ENCODE data around the gene VPS9D1.

VPS9D1 gene

GRCh38 chr16:89720813-89721545 is at the start of gene VPS9D1, which contains the start of gene ZNF276:
Gene VPS9D1 (minus strand): TSS chr16:89720898. CDS start chr16:89720861, 37 bp downstream.
Gene ZNF276 (plus strand): TSS chr16:89721537. CDS start chr16:89721641, 104 bp downstream.
- FAIRE-seq (peak; percentile 20), DNase-seq (ENCODE audit: insufficient read length, low spot score) (peak; percentile 54)

GRCh38 chr16:89770367-89770766 is 49.7 kb upstream of the VPS9D1 start:
- DNase-seq (ENCODE audit: insufficient read length, low spot score) = no peak

GRCh38 chr16:89765292-89765830 is 44.7 kb upstream of the VPS9D1 start:
- DNase-seq (ENCODE audit: insufficient read length, low spot score) (no peak), FAIRE-seq (no peak)

More at GRCh38 chr16:89770367-89770766, 49.7 kb upstream of the VPS9D1 start:
- no peak for FAIRE-seq

GRCh38 chr16:89764711-89765201 is 44.1 kb upstream of the VPS9D1 start:
- FAIRE-seq = no peak
- no peak for DNase-seq (ENCODE audit: insufficient read length, low spot score)

DNA sequence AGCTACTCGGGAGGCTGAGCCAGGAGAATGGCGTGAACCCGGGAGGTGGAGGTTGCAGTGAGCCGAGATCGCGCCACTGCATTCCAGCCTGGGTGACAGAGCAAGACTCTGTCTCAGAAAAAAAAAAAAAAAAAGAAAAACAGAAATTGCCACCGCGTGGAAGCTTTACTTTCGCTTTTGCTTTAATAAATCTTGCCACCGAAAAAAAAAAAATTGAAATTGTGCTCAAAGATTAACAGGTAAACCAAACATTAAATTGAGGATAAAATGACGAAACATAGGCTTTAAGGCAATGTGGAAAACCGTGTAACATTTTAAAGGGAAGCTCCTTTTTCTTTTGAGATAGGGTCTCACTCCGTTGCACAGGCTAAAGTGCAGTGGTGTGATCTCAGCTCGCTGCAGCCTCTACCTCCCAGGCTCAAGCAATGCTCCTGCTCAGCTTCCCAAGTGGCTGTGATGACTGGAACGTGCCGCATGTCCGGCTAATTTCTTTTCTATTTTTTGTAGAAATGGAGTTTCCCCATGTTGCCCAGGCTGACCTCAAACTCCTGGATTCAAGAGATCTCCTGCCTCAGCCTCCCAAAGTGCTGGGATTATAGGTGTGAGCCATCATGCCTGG is 40.7 kb upstream of the VPS9D1 start:
- DNase-seq (ENCODE audit: insufficient read length, low spot score) (no peak), FAIRE-seq (no peak)

DNA sequence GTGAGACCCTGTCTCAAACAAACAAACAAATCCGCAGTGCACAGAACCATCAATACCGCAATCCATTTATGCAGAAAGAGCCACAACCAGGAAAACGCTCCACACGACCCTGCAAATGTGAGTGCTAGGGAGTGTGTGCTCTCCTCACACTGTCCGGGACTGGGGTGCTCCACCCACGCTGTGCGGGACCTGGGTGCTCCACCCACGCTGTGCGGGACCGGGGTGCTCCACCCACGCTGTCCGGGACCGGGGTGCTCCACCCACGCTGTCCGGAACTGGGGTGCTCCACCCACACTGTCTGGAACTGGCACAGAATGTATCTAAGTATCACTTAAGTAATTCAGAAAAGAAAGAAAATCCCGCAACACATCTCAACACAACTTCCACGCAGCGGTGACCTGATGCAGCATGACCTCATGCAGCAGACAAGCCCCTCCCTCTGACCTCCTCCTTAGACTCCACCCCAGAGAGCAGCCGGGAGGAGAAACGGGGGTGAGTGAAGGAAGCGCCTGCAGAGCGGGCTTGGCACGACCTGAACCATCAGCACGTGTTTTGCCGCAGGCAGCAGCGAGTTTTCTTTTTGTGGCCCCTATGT is 39.1 kb upstream of the VPS9D1 start:
- DNase-seq (ENCODE audit: insufficient read length, low spot score) (no peak), FAIRE-seq (no peak)

GRCh38 chr16:89749637-89750036 is 28.9 kb upstream of the VPS9D1 start:
- DNase-seq (ENCODE audit: insufficient read length, low spot score) (no peak), FAIRE-seq (no peak)

DNA sequence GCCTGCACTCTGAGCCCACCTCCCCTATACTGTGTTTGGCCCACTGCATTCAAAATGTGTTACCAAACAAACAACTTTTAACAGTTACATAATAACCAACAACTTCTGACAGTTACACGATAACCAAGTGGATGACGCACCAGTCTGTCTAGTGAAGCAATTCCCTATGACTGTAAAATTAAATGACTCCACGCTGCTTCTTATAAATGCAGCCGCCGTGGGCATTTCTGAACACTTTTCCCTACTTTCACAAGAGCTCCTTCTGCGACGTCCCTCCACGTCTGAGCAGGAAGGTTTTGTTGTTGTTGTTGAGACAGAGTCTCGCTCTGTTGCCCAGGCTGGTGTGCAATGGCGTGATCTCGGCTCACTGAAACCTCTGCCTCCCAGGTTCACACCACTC is 28.2 kb upstream of the VPS9D1 start:
- DNase-seq (ENCODE audit: insufficient read length, low spot score) (no peak), FAIRE-seq (no peak)

DNA sequence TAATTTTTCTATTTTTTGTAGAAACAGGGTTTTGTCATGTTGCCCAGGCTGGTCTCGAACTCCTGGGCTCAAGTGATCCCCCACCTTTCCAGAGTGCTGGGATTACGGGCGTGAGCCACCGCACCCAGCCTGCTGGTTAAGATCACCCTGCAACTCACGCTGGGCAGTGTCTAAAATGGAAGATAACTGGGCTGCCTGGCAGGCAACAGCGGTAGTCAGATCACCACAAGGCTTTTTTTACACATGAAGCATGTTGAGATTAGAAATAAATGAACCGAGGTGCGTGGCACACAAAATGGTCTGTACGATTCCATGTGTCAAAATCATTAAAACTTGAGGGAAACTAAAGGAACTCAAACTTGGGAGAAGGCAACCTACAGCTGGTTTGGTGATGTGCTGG is 27.4 kb upstream of the VPS9D1 start:
- no peak for DNase-seq (ENCODE audit: insufficient read length, low spot score)
- FAIRE-seq = no peak

GRCh38 chr16:89746043-89746442 is 25.3 kb upstream of the VPS9D1 start:
- FAIRE-seq (no peak), DNase-seq (ENCODE audit: insufficient read length, low spot score) (no peak)

DNA sequence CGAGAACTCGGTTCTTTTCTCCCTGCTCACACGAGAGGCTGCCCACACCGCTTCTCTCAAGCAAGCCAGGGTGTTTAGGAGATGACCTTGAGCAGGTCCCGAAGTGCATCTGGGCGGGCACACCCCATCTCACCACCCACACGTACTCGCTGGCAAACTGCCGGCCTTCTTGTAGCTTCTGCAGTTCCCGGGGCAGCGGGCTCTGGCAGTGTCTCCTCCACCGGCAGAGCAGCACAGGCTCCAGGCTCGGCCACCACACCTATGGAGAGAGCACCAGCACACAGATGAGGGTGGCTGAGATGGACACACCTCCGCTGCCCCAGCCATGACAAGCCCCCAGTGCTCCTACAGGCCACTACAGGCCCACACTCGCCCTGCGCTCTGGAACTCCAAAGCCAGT is 24.1 kb upstream of the VPS9D1 start:
- FAIRE-seq (no peak), DNase-seq (ENCODE audit: insufficient read length, low spot score) (no peak)

DNA sequence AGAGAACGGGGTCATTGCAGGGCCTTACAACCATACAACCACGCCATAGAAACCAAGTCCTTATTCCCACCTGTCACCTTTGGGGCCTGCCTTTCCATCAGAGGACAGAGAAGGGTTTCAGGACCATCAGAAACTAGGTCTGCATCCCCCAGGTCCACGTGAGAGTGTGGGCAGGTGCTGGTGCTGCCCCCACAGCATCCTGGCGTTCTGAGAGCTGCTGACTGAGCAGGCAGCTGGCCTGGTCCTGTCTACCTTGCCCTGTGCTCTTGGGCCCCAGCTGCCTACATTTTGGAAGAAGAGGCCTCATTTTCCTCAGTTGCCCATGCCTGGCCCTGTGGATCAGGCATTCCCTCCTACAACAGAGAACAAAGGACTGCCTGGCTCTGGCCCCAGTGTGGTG is 22.2 kb upstream of the VPS9D1 start:
- no peak for FAIRE-seq
- no peak for DNase-seq (ENCODE audit: insufficient read length, low spot score)

DNA sequence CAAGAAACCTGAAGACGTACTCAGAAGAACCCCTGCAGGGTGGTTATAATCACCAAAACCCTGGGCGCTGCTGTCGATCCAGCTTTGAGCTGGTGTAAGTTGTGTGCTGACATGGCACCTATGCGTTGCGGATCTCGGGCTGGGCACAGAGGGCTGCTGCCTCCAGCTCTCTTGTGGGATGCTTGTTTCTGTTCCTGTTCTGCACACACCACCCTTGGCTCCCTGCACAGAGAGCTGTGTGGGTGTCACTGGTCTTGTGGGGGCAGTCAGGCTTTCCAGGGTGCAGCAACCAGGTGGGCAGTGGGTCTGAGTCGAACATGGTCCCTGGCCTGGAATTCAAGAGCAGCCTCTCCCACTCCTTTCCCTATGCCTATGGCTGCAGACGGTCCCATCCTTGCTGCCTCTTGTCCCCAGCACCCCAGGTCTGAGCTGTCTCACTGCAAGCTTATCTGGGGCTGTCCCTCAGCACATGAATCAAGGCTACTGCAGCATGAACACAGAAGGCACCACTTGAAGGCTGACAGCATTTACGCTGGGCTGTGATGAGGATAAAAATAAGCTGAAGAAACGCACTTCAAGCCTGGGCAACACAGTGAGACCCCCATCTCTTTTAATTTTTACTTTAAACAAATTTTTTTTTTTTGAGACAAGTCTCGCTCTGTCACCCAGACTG is 20.8 kb upstream of the VPS9D1 start:
- DNase-seq (ENCODE audit: insufficient read length, low spot score) (no peak), FAIRE-seq (no peak)

- DNase-seq (ENCODE audit: insufficient read length, low spot score) = no peak
- no peak for FAIRE-seq
These were observed 18.7 kb upstream of the VPS9D1 start for GRCh38 chr16:89739383-89739782.

GRCh38 chr16:89738538-89739317 is 18.0 kb upstream of the VPS9D1 start:
- DNase-seq (ENCODE audit: insufficient read length, low spot score) (no peak), FAIRE-seq (no peak)

GRCh38 chr16:89738072-89738377 is 17.3 kb upstream of the VPS9D1 start:
- FAIRE-seq (no peak), DNase-seq (ENCODE audit: insufficient read length, low spot score) (no peak)

DNA sequence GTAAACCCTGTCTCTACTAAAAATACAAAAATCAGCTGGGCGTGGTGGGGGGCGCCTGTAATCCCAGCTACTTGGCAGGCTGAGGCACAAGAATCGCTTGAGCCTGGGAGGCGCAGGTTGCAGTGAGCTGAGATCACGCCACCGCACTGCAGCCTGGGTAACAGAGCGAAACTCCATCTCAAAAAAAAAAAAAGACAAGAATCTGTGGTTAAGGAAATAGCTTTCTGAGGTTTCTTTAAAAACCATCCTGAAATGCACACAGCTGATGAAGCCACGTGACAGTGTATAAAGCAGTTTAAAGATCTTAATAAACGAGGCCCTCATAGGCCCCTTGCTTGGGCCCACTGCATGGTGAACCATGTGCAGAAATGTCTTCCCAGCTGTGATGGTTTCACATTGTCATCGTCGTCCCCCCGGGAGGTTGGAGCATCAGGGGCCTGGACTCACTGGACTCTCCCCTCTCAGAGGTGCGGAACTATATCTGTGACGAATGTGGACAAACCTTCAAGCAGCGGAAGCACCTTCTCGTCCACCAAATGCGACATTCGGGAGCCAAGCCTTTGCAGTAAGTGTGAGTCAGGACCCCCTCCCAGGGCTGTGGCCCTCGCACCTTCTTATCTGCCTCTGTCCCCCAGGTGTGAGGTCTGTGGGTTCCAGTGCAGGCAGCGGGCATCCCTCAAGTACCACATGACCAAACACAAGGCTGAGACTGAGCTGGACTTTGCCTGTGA is 16.8 kb upstream of the VPS9D1 start:
- FAIRE-seq = no peak
- DNase-seq (ENCODE audit: insufficient read length, low spot score) = no peak

GRCh38 chr16:89736554-89736953 is 15.9 kb upstream of the VPS9D1 start:
- DNase-seq (ENCODE audit: insufficient read length, low spot score) (no peak), FAIRE-seq (no peak)

DNA sequence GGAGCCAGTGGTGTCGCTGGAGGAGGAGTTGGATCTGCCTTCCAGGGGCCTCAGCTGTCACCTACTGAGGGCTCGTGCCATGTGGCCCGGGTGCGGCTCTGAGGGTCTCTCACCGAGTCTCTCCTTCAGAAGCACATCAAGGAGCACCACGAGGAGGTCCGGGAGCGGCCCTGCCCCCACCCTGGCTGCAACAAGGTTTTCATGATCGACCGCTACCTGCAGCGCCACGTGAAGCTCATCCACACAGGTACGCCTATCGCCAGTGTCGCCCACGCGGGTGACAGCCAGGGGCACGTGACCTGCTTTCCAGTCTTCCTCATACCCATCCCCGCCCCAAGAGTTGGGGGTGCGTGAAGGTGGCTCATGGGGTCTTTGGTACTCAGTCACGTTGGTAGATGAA is 13.1 kb upstream of the VPS9D1 start:
- DNase-seq (ENCODE audit: insufficient read length, low spot score) (no peak), FAIRE-seq (no peak)

DNA sequence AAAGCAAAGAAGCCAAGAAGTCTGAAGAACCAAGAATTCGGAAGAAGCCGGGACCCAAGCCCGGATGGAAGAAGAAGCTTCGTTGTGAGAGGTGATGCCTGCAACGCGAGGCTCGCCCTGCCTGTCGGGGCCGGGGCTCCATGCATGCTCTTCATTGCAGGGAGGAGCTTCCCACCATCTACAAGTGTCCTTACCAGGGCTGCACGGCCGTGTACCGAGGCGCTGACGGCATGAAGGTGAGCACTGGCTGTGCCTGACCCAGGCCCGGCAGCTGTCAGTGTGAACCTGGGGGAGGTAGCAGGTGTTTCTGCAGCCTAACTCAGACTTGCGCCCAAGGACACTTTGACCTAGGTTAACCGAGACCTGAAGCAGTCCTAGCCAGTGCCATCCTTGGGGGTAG is 12.6 kb upstream of the VPS9D1 start:
- DNase-seq (ENCODE audit: insufficient read length, low spot score) = no peak
- no peak for FAIRE-seq

All from HTR-8/SVneo (cell line).